GM19193 (cell line): ENCODE results near the gene UFD1.

Experiments
- POLR2A ChIP-seq: IDR thresholded peaks from 4 replicates; pipeline ENCODE4 v1.6.1; 2011; ENCODE audit not compliant: insufficient read depth, insufficient read length; ENCODE audit errors: extremely low read depth

UFD1 gene

GRCh38 chr22:19492504-19493174, 13.6 kb upstream of the UFD1 start:
- TF ChIP-seq POLR2A: no peak

DNA sequence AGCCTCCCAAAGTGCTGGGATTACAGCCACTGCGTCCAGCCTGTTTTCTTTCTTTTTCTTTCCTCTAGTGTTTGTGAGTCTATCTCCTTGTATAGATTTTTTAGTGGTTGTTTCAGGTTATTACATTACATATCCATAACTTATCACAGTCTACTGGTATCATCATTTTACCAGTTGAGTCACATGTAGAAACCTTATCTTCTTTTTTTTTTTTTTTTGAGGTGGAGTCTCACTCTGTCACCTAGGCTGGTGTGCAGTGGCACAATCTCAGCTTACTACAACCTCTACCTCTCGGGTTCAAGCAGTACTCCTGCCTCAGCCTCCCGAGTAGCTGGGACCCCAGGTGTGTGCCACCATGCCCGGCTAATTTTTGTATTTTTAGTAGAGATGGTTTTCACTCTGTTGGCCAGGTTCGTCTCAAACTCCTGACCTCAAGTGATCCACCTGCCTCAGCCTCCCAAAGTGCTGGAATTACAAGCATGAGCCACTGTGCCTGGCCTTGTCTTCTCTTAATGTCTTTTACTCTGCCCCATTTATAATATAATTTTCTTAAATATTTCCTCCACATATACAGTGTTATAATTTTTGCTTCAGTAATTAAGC, 11.7 kb upstream of the UFD1 start:
- no peak for TF ChIP-seq POLR2A

DNA sequence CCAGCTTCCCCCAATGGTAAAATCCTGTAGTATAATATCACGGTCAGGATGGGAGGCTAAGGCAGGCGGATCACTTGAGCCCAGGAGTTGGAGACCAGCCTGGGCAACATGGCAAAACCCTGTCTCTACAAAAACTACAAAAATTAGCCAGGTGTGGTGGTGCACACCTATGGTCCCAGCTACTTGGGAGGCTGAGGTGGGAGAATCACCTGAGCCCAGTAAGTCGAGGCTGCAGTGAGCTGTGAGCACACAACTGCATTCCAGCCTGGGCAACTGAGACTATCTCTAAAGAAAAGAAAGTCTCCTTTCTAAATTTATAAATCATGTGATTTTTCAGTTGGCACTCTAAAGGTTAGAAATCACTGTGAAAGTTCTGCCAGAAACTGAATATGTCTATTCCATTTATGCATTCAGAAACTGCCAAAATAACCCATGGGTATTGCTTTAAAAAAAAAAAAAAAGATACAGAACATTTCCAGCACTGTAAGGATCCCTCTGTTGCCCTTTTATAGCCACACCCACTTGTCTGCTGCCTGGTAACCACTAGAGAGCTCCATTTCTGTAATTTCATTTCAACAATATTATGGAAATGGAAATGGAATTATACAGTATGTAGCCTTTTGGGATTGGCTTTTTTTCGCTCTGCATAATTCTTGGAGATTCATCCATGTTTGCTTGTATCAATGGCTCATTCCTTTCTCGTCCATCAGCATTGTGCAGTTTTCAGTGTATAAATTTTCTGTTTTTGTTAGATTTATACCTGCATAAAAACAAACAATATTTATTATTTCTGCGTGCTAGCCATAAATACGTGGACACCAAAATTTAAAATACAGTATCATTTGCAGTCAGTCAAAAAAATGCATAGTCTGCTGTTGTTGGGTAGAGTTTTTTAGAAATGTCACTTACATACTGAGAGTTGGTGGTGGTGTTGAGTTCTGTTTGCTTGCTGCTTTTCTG, 10.2 kb upstream of the UFD1 start:
- TF ChIP-seq POLR2A: no peak

DNA sequence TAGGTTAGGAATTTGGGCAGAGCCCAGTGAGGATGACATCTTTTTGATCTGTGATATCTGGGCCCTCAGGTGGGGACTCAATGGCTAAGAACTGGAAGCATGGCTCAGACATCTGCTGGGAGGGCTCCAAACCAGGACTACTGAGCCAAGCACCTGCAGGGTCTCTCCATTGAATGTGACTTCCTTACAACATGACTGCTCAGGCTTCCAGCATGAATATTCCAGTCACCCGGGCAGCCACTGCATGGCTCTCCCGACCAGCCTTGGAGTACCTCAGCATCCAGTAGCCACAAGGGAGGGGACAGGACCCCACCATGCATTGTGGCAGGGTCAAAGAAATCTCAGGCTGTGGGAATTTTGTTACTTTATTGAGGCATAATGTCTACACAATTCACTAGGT, 9.3 kb upstream of the UFD1 start:
- no peak for TF ChIP-seq POLR2A

- TF ChIP-seq POLR2A: no peak
Measured at GRCh38 chr22:19483481-19484244, 4.7 kb upstream of the UFD1 start.

- no peak for TF ChIP-seq POLR2A
Measured at GRCh38 chr22:19482297-19482696, 3.3 kb upstream of the UFD1 start.

GRCh38 chr22:19480789-19481188, 1.8 kb upstream of the UFD1 start:
- no peak for TF ChIP-seq POLR2A

GRCh38 chr22:19480173-19480568, 1.2 kb upstream of the UFD1 start:
- TF ChIP-seq POLR2A: no peak

DNA sequence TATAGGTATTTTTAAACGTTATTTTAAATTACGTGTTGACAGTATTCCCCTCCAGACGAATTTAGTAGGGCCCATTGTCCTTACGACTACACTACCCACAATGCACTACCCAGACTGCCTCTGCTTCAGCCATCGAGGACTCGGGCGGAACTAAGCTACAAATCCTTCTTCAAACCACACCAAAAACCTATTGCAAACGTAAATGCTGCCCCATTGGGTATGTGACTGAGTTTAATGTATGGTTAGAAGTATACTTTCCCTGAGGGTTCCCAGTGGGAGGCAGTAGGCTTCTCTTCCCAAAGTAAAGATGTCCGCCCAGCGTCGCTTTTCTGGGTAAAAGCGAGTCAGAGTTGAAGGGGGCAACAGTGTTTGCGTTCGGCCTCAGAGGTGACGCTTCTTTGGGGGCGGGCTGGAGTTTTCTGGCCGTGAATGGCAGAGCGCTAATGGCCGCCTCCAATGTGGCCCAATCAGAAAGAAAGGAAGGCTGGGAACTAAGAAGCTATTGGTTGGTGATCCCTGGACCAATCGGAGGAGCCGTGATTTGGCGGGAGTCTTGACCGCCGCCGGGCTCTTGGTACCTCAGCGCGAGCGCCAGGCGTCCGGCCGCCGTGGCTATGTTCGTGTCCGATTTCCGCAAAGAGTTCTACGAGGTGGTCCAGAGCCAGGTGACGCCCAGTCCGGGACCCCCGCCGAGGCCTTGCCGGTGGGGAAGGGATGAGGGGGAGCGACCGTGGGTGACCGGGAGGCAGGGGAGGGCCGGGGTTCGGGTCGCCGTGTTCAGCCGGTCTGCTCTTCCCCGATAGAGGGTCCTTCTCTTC, 571 bp upstream of the UFD1 start, which contains the start of gene CDC45:
Gene CDC45 (plus strand): TSS at position 566 of the 818 bp plus-strand sequence. CDS start 49 bp downstream, at position 615.
- peak; percentile 72 for TF ChIP-seq POLR2A

DNA sequence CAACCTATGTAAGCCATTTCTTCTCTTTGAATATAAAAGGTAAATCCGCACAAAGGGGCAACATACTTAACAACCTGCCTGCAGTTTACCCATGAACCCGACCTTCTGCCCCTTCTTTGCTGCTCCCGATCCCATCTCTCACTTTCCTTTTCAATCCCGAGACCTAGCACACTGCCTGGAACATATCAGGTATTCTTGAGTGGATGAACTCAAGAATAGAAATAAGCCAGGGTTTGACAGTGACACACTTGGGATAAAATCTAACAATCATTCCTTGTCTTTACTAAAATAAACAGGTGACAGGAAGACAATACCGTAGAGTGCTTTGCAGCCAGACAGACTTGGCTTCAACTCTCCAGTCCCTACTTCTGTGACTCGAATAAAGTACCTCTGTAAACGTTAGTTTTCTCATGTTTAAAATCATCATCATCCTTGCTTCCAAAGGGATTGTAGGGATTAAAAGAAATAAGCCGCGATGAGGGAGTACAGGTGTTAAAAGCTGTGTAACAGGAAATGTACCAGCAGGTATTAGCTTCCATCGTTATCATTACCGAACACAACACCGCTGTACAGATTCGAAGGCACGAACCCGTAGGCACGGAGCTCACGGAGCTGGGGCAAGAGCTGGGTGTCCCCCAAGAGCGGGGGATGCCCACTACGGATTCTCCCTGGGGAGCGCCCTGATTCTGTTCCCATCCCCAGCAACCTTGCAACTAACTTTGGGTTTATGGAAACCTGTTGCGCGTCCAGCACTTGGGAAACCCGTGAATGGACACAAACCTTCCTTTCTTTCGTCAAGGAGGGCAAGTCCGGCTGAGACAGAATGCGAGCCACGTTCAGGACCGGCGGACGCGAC, 720 bp downstream of the UFD1 start:
- no peak for TF ChIP-seq POLR2A

DNA sequence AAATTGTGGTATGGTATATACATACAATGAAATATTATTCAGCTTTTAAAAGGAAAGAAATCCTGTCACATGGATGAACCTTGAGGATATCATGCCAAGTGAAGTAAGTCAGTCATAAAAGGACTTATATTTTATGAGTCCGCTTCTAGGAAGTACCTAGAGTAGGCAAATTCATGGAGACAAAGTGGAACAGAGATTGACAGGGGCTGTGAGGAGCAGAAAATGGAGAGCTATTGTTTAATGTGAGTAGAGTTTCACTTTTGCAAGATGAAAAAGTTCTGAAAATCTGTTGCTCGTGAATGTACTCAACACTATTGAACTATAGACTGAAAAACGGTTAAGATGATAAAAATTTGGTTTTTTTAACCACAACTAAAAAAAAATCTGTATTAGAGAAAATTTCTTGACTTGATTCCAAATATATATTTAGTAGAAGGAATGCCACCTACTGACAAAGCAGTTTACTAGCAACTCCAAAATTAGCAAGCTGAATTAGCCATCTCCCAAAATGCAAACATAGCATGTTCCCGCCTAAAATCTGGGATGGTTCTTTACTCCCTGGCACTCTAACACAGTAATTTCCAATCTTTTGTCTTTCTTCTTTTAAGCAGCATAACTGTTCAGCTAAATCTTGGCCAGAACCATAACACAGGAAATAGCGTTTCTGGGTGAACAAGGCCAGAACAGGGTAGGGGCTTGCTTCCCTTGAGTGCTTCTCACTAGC, 1.5 kb downstream of the UFD1 start:
- no peak for TF ChIP-seq POLR2A

GRCh38 chr22:19476023-19476422, 3.0 kb downstream of the UFD1 start:
- no peak for TF ChIP-seq POLR2A
